ENCODE results near the gene PPP1R1C. TPM values are rescaled to one million over a fixed set of nuclear protein-coding genes. Genes with fewer than 3 reads are reported as not detected.

PPP1R1C gene
- total RNA-seq, 2 experiments from 2014 or later: not detected

- ChIA-PET POLR2A (interaction anchor here (1.7 kb wide), 1 partner anchor 9 kb away, joined by 10 read pairs; no protein-coding TSS in a partner anchor), CTCF (ENCODE audit: unreplicated experiment) (no interaction called here)
- Histone ChIP-seq H2AFZ (ENCODE audit: low read length) (no peak overlapping the region), H3K36me3 (ENCODE audit: insufficient read depth, low read length) (no peaks in the 10 kb centered on the region), H3K9me2 (ENCODE audit: insufficient read depth, low read length) (no peaks in the 10 kb centered on the region), H3K79me2 (ENCODE audit: insufficient read depth, low read depth, low read length) (no peaks in the 10 kb centered on the region), H3K4me2 (ENCODE audit: low read length) (no peak overlapping the region), H3K27ac (ENCODE audit: low read depth, low read length, poor library complexity, severe bottlenecking) (no peak overlapping the region), H4K20me1 (ENCODE audit: insufficient read depth, low read length) (no peaks in the 10 kb centered on the region), H3K4me3 (ENCODE audit: low read depth, low read length, poor library complexity, severe bottlenecking) (no peak overlapping the region), H3K4me1 (ENCODE audit: insufficient read depth, low read length, poor library complexity, severe bottlenecking) (no peaks in the 10 kb centered on the region), H3K9me3 (ENCODE audit: low read length) (no peaks in the 10 kb centered on the region)
- TF ChIP-seq EZH2phosphoT487 (IDR thresholded peaks at IDR 0.05; ENCODE audit: borderline replicate concordance, low read depth, low read length) (no peak), CTCF (conservative IDR thresholded peaks at IDR 0.05; ENCODE audit: low read length) (no peak)
- intact Hi-C loops (cut with micrococcal nuclease; ENCODE audit: unreplicated experiment): no loop called here
- no peak for DNase-seq (ENCODE audit: low spot score)
- no TSS peak for BruUV-seq (replicated peaks)
Observed at GRCh38 chr2:182048088-182048487, 62.4 kb downstream of the PPP1R1C start.

GRCh38 chr2:182048621-182049020 lies 63.0 kb downstream of the PPP1R1C start:
- BruUV-seq (replicated peaks): no TSS peak
- POLR2A ChIA-PET: interaction anchor here (0.7 to 1.7 kb wide), 2 partner anchors 10 to 665 kb away, joined by 3 to 10 read pairs; no protein-coding TSS in a partner anchor

More at GRCh38 chr2:182048621-182049020, 63.0 kb downstream of the PPP1R1C start:
- Histone ChIP-seq H3K9me3 (ENCODE audit: low read length) (no peaks in the 10 kb centered on the region), H3K4me1 (ENCODE audit: insufficient read depth, low read length, poor library complexity, severe bottlenecking) (no peaks in the 10 kb centered on the region), H3K79me2 (ENCODE audit: insufficient read depth, low read depth, low read length) (no peaks in the 10 kb centered on the region), H3K27ac (ENCODE audit: low read depth, low read length, poor library complexity, severe bottlenecking) (no peak overlapping the region), H3K4me3 (ENCODE audit: low read depth, low read length, poor library complexity, severe bottlenecking) (no peak overlapping the region), H4K20me1 (ENCODE audit: insufficient read depth, low read length) (no peaks in the 10 kb centered on the region), H3K4me2 (ENCODE audit: low read length) (no peak overlapping the region), H3K9me2 (ENCODE audit: insufficient read depth, low read length) (no peaks in the 10 kb centered on the region), H3K36me3 (ENCODE audit: insufficient read depth, low read length) (no peaks in the 10 kb centered on the region), H2AFZ (ENCODE audit: low read length) (no peak overlapping the region)
- DNase-seq (ENCODE audit: low spot score): no peak
- CTCF ChIA-PET (ENCODE audit: unreplicated experiment): no interaction called here
- TF ChIP-seq EZH2phosphoT487 (IDR thresholded peaks at IDR 0.05; ENCODE audit: borderline replicate concordance, low read depth, low read length) (no peak), CTCF (conservative IDR thresholded peaks at IDR 0.05; ENCODE audit: low read length) (no peak)
- intact Hi-C loops (cut with micrococcal nuclease; ENCODE audit: unreplicated experiment): no loop called here
